Measurements from ENCODE around the gene SLC49A4. TPM values are rescaled to one million over a fixed set of nuclear protein-coding genes. Genes with fewer than 3 reads are reported as not detected.

The SLC49A4 gene
- polyA plus RNA-seq (2011; rRNA removed) (16.2 and 16.8 TPM in 2 replicates), polyA plus RNA-seq (2017; fragmentation: RNase III; extraction: RNeasy Plus Mini Kit Qiagen cat#74134 plus additional on column Dnase treatment) (9.3 to 11.1 TPM (median 10.1 TPM) in 3 replicates), polyA minus RNA-seq (2011; rRNA and poly(A)+ RNA removed) (14.5 and 15.1 TPM in 2 replicates)
- polyA plus RNA-seq (2012; cell fraction: cytosol; rRNA removed), result 3.8 and 5.1 TPM in 2 replicates
- polyA plus RNA-seq (2012; cell fraction: nucleus; rRNA removed), result 3.3 and 5.1 TPM in 2 replicates

- Histone ChIP-seq H3K4me2 (peak within 1 kb of the TSS; percentile 98), H3K9me3 (no peaks in the 10 kb centered on the region), H3K4me3 (peak within 1 kb of the TSS; percentile 74), H3K27ac (peak within 1 kb of the TSS; percentile 86 to 98), H3K4me1 (peaks cover 6% of the 10 kb centered on the region; the same call in 2 of the 3 replicates)
- FAIRE-seq (no peak), DNase-seq (ENCODE audit: low read depth in 1 of 2, low spot score in 1 of 2) (peak; percentile 79 to 84), ATAC-seq (peak; percentile 88 to 91)
- POLR2A ChIA-PET, result no interaction called here
- 2% methylated on average over 19 of the region's 84 CpGs for WGBS (ENCODE audit: missing lambda C conversion rate)
- CTCF ChIA-PET, result interaction anchor here (0.6 kb wide), 1 partner anchor 344 kb away, joined by 4 read pairs; no protein-coding TSS in a partner anchor
- TF ChIP-seq NR3C1 (IDR thresholded peaks at IDR 0.05) (no peak), MAX (IDR thresholded peaks at IDR 0.05) (peak; percentile 32), BCL3 (IDR thresholded peaks at IDR 0.05) (peak; percentile 59; the same call in 1 of the 3 replicates), USF2 (IDR thresholded peaks at IDR 0.05) (no peak), PBX3 (IDR thresholded peaks at IDR 0.05) (no peak), FOXS1 (CRISPR knock-in tag; IDR thresholded peaks at IDR 0.05) (no peak), SMC3 (IDR thresholded peaks at IDR 0.05) (no peak), HOXA7 (CRISPR knock-in tag; IDR thresholded peaks at IDR 0.05) (no peak), CBX2 (IDR thresholded peaks at IDR 0.05; ENCODE audit: borderline replicate concordance, low read depth) (no peak), RFX5 (IDR thresholded peaks at IDR 0.05) (no peak), HDAC2 (IDR thresholded peaks at IDR 0.05) (no peak), ZFP36 (IDR thresholded peaks at IDR 0.05; ENCODE audit: borderline replicate concordance, partially characterized antibody) (no peak), RCOR1 (IDR thresholded peaks at IDR 0.05; ENCODE audit: low read depth, low read length) (no peak), ZNF302 (CRISPR knock-in tag; IDR thresholded peaks at IDR 0.05) (no peak), EP300 (IDR thresholded peaks at IDR 0.05) (no peak), PHF8 (IDR thresholded peaks at IDR 0.05; ENCODE audit: borderline replicate concordance, low read depth) (peak; percentile 86), ELK1 (IDR thresholded peaks at IDR 0.05; ENCODE audit: low read depth, low read length) (no peak), CEBPB (IDR thresholded peaks at IDR 0.05) (no peak), HEYL (CRISPR knock-in tag; IDR thresholded peaks at IDR 0.05) (no peak), JUNB (IDR thresholded peaks at IDR 0.05) (no peak), TFCP2L1 (CRISPR knock-in tag; IDR thresholded peaks at IDR 0.05) (no peak), GATA3 (IDR thresholded peaks at IDR 0.05; ENCODE audit: borderline replicate concordance) (no peak), CHD2 (IDR thresholded peaks at IDR 0.05; ENCODE audit: low read length, partially characterized antibody) (no peak), KDM1A (IDR thresholded peaks at IDR 0.05; ENCODE audit: low read depth) (no peak), SREBF2 (IDR thresholded peaks at IDR 0.05) (no peak), RARB (CRISPR knock-in tag; IDR thresholded peaks at IDR 0.05) (no peak), HOXB13 (CRISPR knock-in tag; IDR thresholded peaks at IDR 0.05; ENCODE audit: low read depth) (no peak), RAD21 (conservative IDR thresholded peaks at IDR 0.05 in 1 of 2, IDR thresholded peaks at IDR 0.05 in 1 of 2) (peak in 1 of 2 experiments; percentile 33; a peak in 2 of 5 replicates), NFE2L2 (conservative IDR thresholded peaks at IDR 0.05; ENCODE audit: low read length) (no peak), EHMT2 (IDR thresholded peaks at IDR 0.05; ENCODE audit: low read depth) (no peak), KDM5A (IDR thresholded peaks at IDR 0.05) (no peak), CHD4 (IDR thresholded peaks at IDR 0.05; ENCODE audit: borderline replicate concordance) (no peak), JUN (IDR thresholded peaks at IDR 0.05) (peak in 1 of 2 experiments; percentile 59; a peak in 2 of 5 replicates), NPAS2 (CRISPR knock-in tag; IDR thresholded peaks at IDR 0.05; ENCODE audit: borderline replicate concordance) (no peak), CBX8 (IDR thresholded peaks at IDR 0.05) (no peak), MYC (IDR thresholded peaks at IDR 0.05; ENCODE audit: borderline replicate concordance, low read length) (no peak), ATOH8 (CRISPR knock-in tag; IDR thresholded peaks at IDR 0.05; ENCODE audit: low read depth) (no peak)
Observed at GRCh38 chr3:122794779-122795673, at the start of gene SLC49A4. Gene SLC49A4, plus strand, starts transcription at chr3:122795069. Its CDS starts 124 bp downstream, at chr3:122795193.

Measured in A549 (cell line).